Stimulated activated CD8-positive, alpha-beta memory T cell treated with anti-CD3 and anti-CD28 coated beads, Interleukin-7, amount 100 ng/mL, for 24 hours (primary cell): Measurements from ENCODE around the gene PARK7.

Experiments
- DNase-seq: peaks from one replicate; pipeline ENCODE4 v3.0.0-alpha.2; 2020; ENCODE audit warnings: low read depth

Gene PARK7

GRCh38 chr1:7984811-7985210 is 23.3 kb downstream of the PARK7 start:
- no peak for DNase-seq

- DNase-seq: no peak
Measured at GRCh38 chr1:7985851-7986612, 24.5 kb downstream of the PARK7 start.

- no peak for DNase-seq
Measured at GRCh38 chr1:7987528-7987927, 26.0 kb downstream of the PARK7 start.

- no peak for DNase-seq
Measured at GRCh38 chr1:7988576-7988975, 27.1 kb downstream of the PARK7 start.

- DNase-seq: no peak
Measured at GRCh38 chr1:7989762-7990428, 28.4 kb downstream of the PARK7 start.

- DNase-seq: no peak
Measured at GRCh38 chr1:7991504-7992440, 30.3 kb downstream of the PARK7 start.

GRCh38 chr1:7992885-7993284 is 31.4 kb downstream of the PARK7 start:
- no peak for DNase-seq

- no peak for DNase-seq
Measured at GRCh38 chr1:7993593-7994479, 32.3 kb downstream of the PARK7 start.

GRCh38 chr1:7994827-7995226 is 33.3 kb downstream of the PARK7 start:
- DNase-seq: no peak

- no peak for DNase-seq
Measured at GRCh38 chr1:7995437-7995836, 33.9 kb downstream of the PARK7 start.

GRCh38 chr1:8002329-8002910 is 40.9 kb downstream of the PARK7 start:
- DNase-seq: no peak

- no peak for DNase-seq
Measured at GRCh38 chr1:8002921-8003320, 41.4 kb downstream of the PARK7 start.

- no peak for DNase-seq
Measured at GRCh38 chr1:8003438-8004112, 42.1 kb downstream of the PARK7 start.

- no peak for DNase-seq
Measured at GRCh38 chr1:8004113-8004802, 42.7 kb downstream of the PARK7 start.

GRCh38 chr1:8004803-8005573 is 43.5 kb downstream of the PARK7 start:
- no peak for DNase-seq

- DNase-seq: no peak
Measured at GRCh38 chr1:8006037-8006963, 44.8 kb downstream of the PARK7 start.

- no peak for DNase-seq
Measured at GRCh38 chr1:8009043-8010002, 47.8 kb downstream of the PARK7 start.
